Osteoblast (primary cell): Measurements from ENCODE around the gene ZNF583. TPM values are rescaled to one million over a fixed set of nuclear protein-coding genes. Genes with fewer than 3 reads are reported as not detected.

Source experiments
- DNase-seq: peaks from one replicate; pipeline ENCODE4 v3.0.0; 2011; ENCODE audit warnings: low spot score, mixed read lengths; ENCODE audit not compliant: insufficient read length; ENCODE audit errors: missing footprints
- H2AFZ ChIP-seq: 2 replicates; pipeline ENCODE4 v1.6.0; 2011; ENCODE audit warnings: mild to moderate bottlenecking, low read length
- H3K27ac ChIP-seq: 2 replicates; pipeline ENCODE4 v1.5.1; 2011; ENCODE audit warnings: mild to moderate bottlenecking, low read depth, low read length, moderate library complexity
- H3K27me3 ChIP-seq: 2 replicates; pipeline ENCODE4 v1.6.0; 2012; ENCODE audit warnings: mild to moderate bottlenecking, control low read depth, inconsistent platforms, low read length, moderate library complexity; ENCODE audit not compliant: insufficient read depth
- H3K36me3 ChIP-seq: 2 replicates; pipeline ENCODE4 v1.5.1; 2011; ENCODE audit warnings: mild to moderate bottlenecking, low read length, control low read depth, moderate library complexity; ENCODE audit not compliant: insufficient read depth
- H3K4me1 ChIP-seq: 2 replicates; pipeline ENCODE4 v1.5.1; 2011; ENCODE audit warnings: mild to moderate bottlenecking, low read length, control low read depth, moderate library complexity; ENCODE audit not compliant: insufficient read depth
- H3K4me2 ChIP-seq: 2 replicates; pipeline ENCODE4 v1.6.0; 2011; ENCODE audit warnings: mild to moderate bottlenecking, low read length; ENCODE audit not compliant: insufficient read depth
- H3K4me3 ChIP-seq: fragments of 200-600 bp; sonication (generic); 3 replicates; pipeline ENCODE4 v1.5.1; 2012; ENCODE audit warnings: mild to moderate bottlenecking, low read length, inconsistent platforms; ENCODE audit not compliant: insufficient read depth
- H3K79me2 ChIP-seq: 2 replicates; pipeline ENCODE4 v1.6.0; 2012; ENCODE audit warnings: mild to moderate bottlenecking, low read length, control low read depth, inconsistent platforms; ENCODE audit not compliant: insufficient read depth
- H3K9me3 ChIP-seq: 2 replicates; pipeline ENCODE4 v1.5.1; 2011; ENCODE audit warnings: low read depth, low read length, control low read depth
- H4K20me1 ChIP-seq: 2 replicates; pipeline ENCODE4 v1.6.0; 2012; ENCODE audit warnings: mild to moderate bottlenecking, low read length, control low read depth; ENCODE audit not compliant: insufficient read depth
- CTCF ChIP-seq: IDR thresholded peaks from 2 replicates; pipeline ENCODE4 v1.5.1; 2011; ENCODE audit warnings: mild to moderate bottlenecking, low read depth, low read length, moderate library complexity; ENCODE audit errors: extremely low read depth
- total RNA-seq: library from RNA; depleted of rRNA; stranded (reverse); fragments of >200 nt; gene quantifications from 2 replicates; pipeline ENCODE4 v1.2.3, GENCODE V29; 2012

The ZNF583 gene
- total RNA-seq, 1 donor, result 7.6 TPM

GRCh38 chr19:56367829-56368711 lies 36.1 kb upstream of the ZNF583 start:
- peak; percentile 94 for DNase-seq
- H3K4me2 ChIP-seq, result peak overlapping the region; percentile 90
- TF ChIP-seq CTCF, result no peak
- peak overlapping the region; percentile 85 for H2AFZ ChIP-seq
- H3K27ac ChIP-seq, result peak overlapping the region; percentile 74
- peak overlapping the region; percentile 85 for H3K4me3 ChIP-seq
- H3K79me2 ChIP-seq, result peaks cover 24% of the 10 kb centered on the region
- no peaks in the 10 kb centered on the region for H3K27me3 ChIP-seq
- peaks cover 10% of the 10 kb centered on the region for H3K4me1 ChIP-seq
- H3K36me3 ChIP-seq, result peaks cover 24% of the 10 kb centered on the region
- H4K20me1 ChIP-seq, result no peaks in the 10 kb centered on the region
- no peaks in the 10 kb centered on the region for H3K9me3 ChIP-seq

GRCh38 chr19:56369886-56370676 lies 34.1 kb upstream of the ZNF583 start:
- H3K9me3 ChIP-seq, result no peaks in the 10 kb centered on the region

GRCh38 chr19:56372281-56372680 lies 31.9 kb upstream of the ZNF583 start:
- Histone ChIP-seq H3K79me2 (peaks cover 24% of the 10 kb centered on the region), H3K4me2 (no peak overlapping the region), H3K27me3 (no peaks in the 10 kb centered on the region), H4K20me1 (no peaks in the 10 kb centered on the region), H3K9me3 (peaks cover 13% of the 10 kb centered on the region), H3K27ac (no peak overlapping the region), H3K36me3 (peaks cover 65% of the 10 kb centered on the region), H3K4me1 (peaks cover 10% of the 10 kb centered on the region), H2AFZ (no peak overlapping the region), H3K4me3 (no peak overlapping the region)
- no peak for DNase-seq
- TF ChIP-seq CTCF, result no peak

More at GRCh38 chr19:56369886-56370676, 34.1 kb upstream of the ZNF583 start:
- H3K79me2 ChIP-seq, result peaks cover 24% of the 10 kb centered on the region
- peaks cover 44% of the 10 kb centered on the region for H3K36me3 ChIP-seq
- DNase-seq, result no peak
- H3K27me3 ChIP-seq, result no peaks in the 10 kb centered on the region
- no peak overlapping the region for H2AFZ ChIP-seq
- H3K4me2 ChIP-seq, result no peak overlapping the region
- H4K20me1 ChIP-seq, result no peaks in the 10 kb centered on the region
- no peak overlapping the region for H3K4me3 ChIP-seq
- no peak overlapping the region for H3K27ac ChIP-seq
- H3K4me1 ChIP-seq, result peaks cover 10% of the 10 kb centered on the region
- TF ChIP-seq CTCF, result no peak
